H9 (cell line): ENCODE results near the gene LRRC27. TPM values are rescaled to one million over a fixed set of nuclear protein-coding genes. Genes with fewer than 3 reads are reported as not detected.

Source experiments
- DNase-seq: peaks from one replicate; pipeline ENCODE4 v3.0.0-alpha.2; 2017
- H2AFZ ChIP-seq: one replicate; pipeline ENCODE4 v1.6.1; 2013; ENCODE audit warnings: mild to moderate bottlenecking, low read length, control low read depth, moderate library complexity
- H2AK5ac ChIP-seq: 2 replicates; pipeline ENCODE4 v1.6.1; 2013; ENCODE audit warnings: low read length, control low read depth, mixed read lengths; ENCODE audit not compliant: insufficient read length
- H2BK120ac ChIP-seq: one replicate; pipeline ENCODE4 v1.6.1; 2013; ENCODE audit warnings: low read depth, mild to moderate bottlenecking, low read length, control low read depth, inconsistent platforms; ENCODE audit not compliant: poor library complexity, severe bottlenecking
- H2BK12ac ChIP-seq: 2 replicates; pipeline ENCODE4 v1.6.1; 2013; ENCODE audit warnings: low read length, control low read depth, mixed read lengths, low read depth; ENCODE audit not compliant: insufficient read length
- H2BK15ac ChIP-seq: 2 replicates; pipeline ENCODE4 v1.6.1; 2013; ENCODE audit warnings: low read depth, low read length, control low read depth
- H2BK20ac ChIP-seq: one replicate; pipeline ENCODE4 v1.6.1; 2013; ENCODE audit warnings: low read depth, mild to moderate bottlenecking, low read length, control low read depth, inconsistent platforms; ENCODE audit not compliant: poor library complexity, severe bottlenecking
- H2BK5ac ChIP-seq: 2 replicates; pipeline ENCODE4 v1.6.1; 2013; ENCODE audit warnings: low read length, control low read depth, mixed read lengths; ENCODE audit not compliant: insufficient read length
- H3K14ac ChIP-seq: 2 replicates; pipeline ENCODE4 v1.6.1; 2013; ENCODE audit warnings: low read length, control low read depth; ENCODE audit not compliant: insufficient read depth
- H3K18ac ChIP-seq: 2 replicates; pipeline ENCODE4 v1.6.1; 2013; ENCODE audit warnings: low read depth, mild to moderate bottlenecking, mixed read lengths, low read length, control low read depth; ENCODE audit not compliant: insufficient read length
- H3K23ac ChIP-seq: 2 replicates; pipeline ENCODE4 v1.6.1; 2013; ENCODE audit warnings: low read length, control low read depth, mixed read lengths, low read depth; ENCODE audit not compliant: insufficient read length
- H3K23me2 ChIP-seq: 2 replicates; pipeline ENCODE4 v1.6.1; 2013; ENCODE audit warnings: low read depth, mild to moderate bottlenecking, mixed read lengths, low read length, control low read depth; ENCODE audit not compliant: insufficient read length, poor library complexity, severe bottlenecking
- H3K27ac ChIP-seq: 2 replicates; pipeline ENCODE4 v1.5.1; 2013; ENCODE audit warnings: low read length, control low read depth, mixed read lengths, low read depth; ENCODE audit not compliant: insufficient read length
- H3K27me3 ChIP-seq: 2 replicates; pipeline ENCODE4 v1.6.1; 2013; ENCODE audit warnings: low read length, control low read depth, inconsistent platforms; ENCODE audit not compliant: insufficient read depth
- H3K4ac ChIP-seq: 2 replicates; pipeline ENCODE4 v1.6.1; 2013; ENCODE audit warnings: low read depth, mild to moderate bottlenecking, control low read depth, inconsistent platforms, low read length, moderate library complexity
- H3K4me1 ChIP-seq: 2 replicates; pipeline ENCODE4 v1.6.1; 2013; ENCODE audit warnings: low read length, control low read depth, inconsistent platforms; ENCODE audit not compliant: insufficient read depth
- H3K4me2 ChIP-seq: 2 replicates; pipeline ENCODE4 v1.6.1; 2013; ENCODE audit warnings: low read length, control low read depth, mixed read lengths; ENCODE audit not compliant: insufficient read length, insufficient read depth
- H3K56ac ChIP-seq: 2 replicates; pipeline ENCODE4 v1.6.1; 2013; ENCODE audit warnings: low read depth, mild to moderate bottlenecking, mixed read lengths, low read length, control low read depth; ENCODE audit not compliant: insufficient read length
- H3K79me1 ChIP-seq: 2 replicates; pipeline ENCODE4 v1.6.1; 2013; ENCODE audit warnings: low read depth, mild to moderate bottlenecking, moderate library complexity, low read length, control low read depth, inconsistent platforms; ENCODE audit not compliant: insufficient read depth, poor library complexity, severe bottlenecking
- H3K79me2 ChIP-seq: 2 replicates; pipeline ENCODE4 v1.6.1; 2013; ENCODE audit warnings: low read length, control low read depth, inconsistent platforms; ENCODE audit not compliant: insufficient read depth
- H3K9ac ChIP-seq: 2 replicates; pipeline ENCODE4 v1.6.1; 2013; ENCODE audit warnings: low read length, control low read depth, mixed read lengths; ENCODE audit not compliant: insufficient read length; ENCODE audit errors: extremely low read depth
- H3K9me3 ChIP-seq: one replicate; pipeline ENCODE4 v1.6.1; 2013; ENCODE audit warnings: low read depth, low read length, inconsistent platforms; ENCODE audit not compliant: control insufficient read depth
- H3T11ph ChIP-seq: one replicate; pipeline ENCODE4 v1.6.1; 2013; ENCODE audit warnings: mild to moderate bottlenecking, low read length, control low read depth, inconsistent platforms
- H4K20me1 ChIP-seq: one replicate; pipeline ENCODE4 v1.6.1; 2013; ENCODE audit not compliant: control insufficient read depth, insufficient read length, insufficient read depth
- H4K5ac ChIP-seq: 2 replicates; pipeline ENCODE4 v1.6.1; 2013; ENCODE audit warnings: low read depth, mild to moderate bottlenecking, mixed read lengths, low read length, control low read depth; ENCODE audit not compliant: insufficient read length
- H4K8ac ChIP-seq: replicated peaks from 2 replicates; pipeline ENCODE4 v1.6.1; 2013; ENCODE audit warnings: low read length, control low read depth, mixed read lengths, low read depth; ENCODE audit not compliant: insufficient read length
- H4K91ac ChIP-seq: 2 replicates; pipeline ENCODE4 v1.6.1; 2013; ENCODE audit warnings: low read depth, mild to moderate bottlenecking, moderate library complexity, mixed read lengths, low read length, control low read depth; ENCODE audit not compliant: insufficient read length
- H3K27ac Mint-ChIP-seq, 3 experiments: 2 replicates in 2 of 3; 3 replicates in 1 of 3; pipeline ENCODE4 v1.8.0; 2020 to 2021; ENCODE audit warnings: mixed read lengths in 3 of 3, mild to moderate bottlenecking in 1 of 3, moderate library complexity in 1 of 3
- H3K27me3 Mint-ChIP-seq: 2 replicates; pipeline ENCODE4 v1.8.0; 2021; ENCODE audit warnings: low read depth, mild to moderate bottlenecking, moderate library complexity, mixed read lengths
- H3K36me3 Mint-ChIP-seq, 3 experiments: 2 replicates in 2 of 3; 3 replicates in 1 of 3; pipeline ENCODE4 v1.8.0; 2020 to 2021; ENCODE audit warnings: low read depth in 3 of 3, mixed read lengths in 3 of 3; ENCODE audit not compliant: insufficient read depth in 1 of 3
- H3K4me1 Mint-ChIP-seq, 2 experiments: 2 replicates each; pipeline ENCODE4 v1.8.0; 2020; ENCODE audit warnings: mixed read lengths in 2 of 2
- H3K4me3 Mint-ChIP-seq, 2 experiments: 2 replicates in 1 of 2; 3 replicates in 1 of 2; pipeline ENCODE4 v1.8.0; 2020 to 2021; ENCODE audit warnings: mild to moderate bottlenecking in 2 of 2, mixed read lengths in 2 of 2, moderate library complexity in 1 of 2
- H3K9me3 Mint-ChIP-seq, 2 experiments: 2 replicates in 1 of 2; 3 replicates in 1 of 2; pipeline ENCODE4 v1.8.0; 2020; ENCODE audit warnings: mild to moderate bottlenecking in 2 of 2, mixed read lengths in 2 of 2, moderate library complexity in 1 of 2
- CTCF ChIP-seq: fragments of 200-600 bp; sonication (generic); conservative IDR thresholded peaks from 3 replicates; pipeline ENCODE4 v1.8.0; 2021; ENCODE audit warnings: antibody characterized with exemption, mild to moderate bottlenecking
- WGBS: extraction: QIAGEN DNeasy Blood & Tissue Kit; methylation state at CpG from one replicate; pipeline ENCODE4 v1.1.7; 2013; ENCODE audit warnings: missing lambda C conversion rate, low lambda C conversion rate, mixed read lengths; ENCODE audit not compliant: insufficient read length; ENCODE audit errors: extremely low coverage; 5-methylcytosine and 5-hydroxymethylcytosine counted together
- total RNA-seq: library from RNA; stranded (reverse); gene quantifications from 2 replicates; pipeline ENCODE4 v1.2.1, GENCODE V29; 2021

The LRRC27 gene
- total RNA-seq, 1 experiment from 2014 or later = 2.7 TPM

GRCh38 chr10:132401401-132402118 lies 69.6 kb downstream of the LRRC27 start:
- no peak overlapping the region for H2AK5ac ChIP-seq
- no peak for DNase-seq
- no peak overlapping the region for H3K23ac ChIP-seq
- H3K27ac Mint-ChIP-seq = no peak overlapping the region
- H2BK12ac ChIP-seq = no peak overlapping the region
- H3K27ac ChIP-seq = no peak overlapping the region
- no peaks in the 10 kb centered on the region for H3K79me2 ChIP-seq
- H3K4me1 Mint-ChIP-seq = peaks cover 12 to 19% of the 10 kb centered on the region in 2 experiments
- no peaks in the 10 kb centered on the region for H3K4me1 ChIP-seq
- H3K27me3 Mint-ChIP-seq = peaks cover 7% of the 10 kb centered on the region
- TF ChIP-seq CTCF = no peak
- H3K9ac ChIP-seq = no peak overlapping the region
- peaks cover 3 to 11% (median 6%) of the 10 kb centered on the region in 3 experiments; a peak in 6 of 7 replicates for H3K36me3 Mint-ChIP-seq
- no peak overlapping the region for H3K18ac ChIP-seq
- no peak overlapping the region for H4K8ac ChIP-seq
- H3K9me3 ChIP-seq = no peaks in the 10 kb centered on the region
- no CpG with 5 or more reads among the region's 20 CpGs for WGBS
- no peak overlapping the region for H3K56ac ChIP-seq
- H2BK20ac ChIP-seq = no peak overlapping the region
- H3K79me1 ChIP-seq = no peaks in the 10 kb centered on the region
- H3K23me2 ChIP-seq = peaks cover 7% of the 10 kb centered on the region
- no peak overlapping the region for H3T11ph ChIP-seq
- H4K5ac ChIP-seq = no peak overlapping the region
- H3K4me2 ChIP-seq = no peak overlapping the region
- no peak overlapping the region for H4K91ac ChIP-seq
- H3K4ac ChIP-seq = no peak overlapping the region
- H2BK5ac ChIP-seq = no peak overlapping the region
- no peak overlapping the region for H3K4me3 Mint-ChIP-seq
- H2BK15ac ChIP-seq = no peak overlapping the region
- H2BK120ac ChIP-seq = no peak overlapping the region
- H2AFZ ChIP-seq = no peak overlapping the region
- H3K27me3 ChIP-seq = no peaks in the 10 kb centered on the region
- H3K9me3 Mint-ChIP-seq = peaks cover 0 to 2% of the 10 kb centered on the region in 2 experiments; a peak in 1 of 5 replicates
- H4K20me1 ChIP-seq = peaks cover 4% of the 10 kb centered on the region
- H3K14ac ChIP-seq = no peak overlapping the region
